Glutamatergic neuron (in vitro differentiated cells): Measurements from ENCODE around the gene RRAS2. TPM values are rescaled to one million over a fixed set of nuclear protein-coding genes. Genes with fewer than 3 reads are reported as not detected.

Experiments used
- DNase-seq: peaks from one replicate; pipeline ENCODE4 v3.0.0; 2022
- H3K27ac Mint-ChIP-seq: one replicate; pipeline ENCODE4 v1.8.0; 2020; ENCODE audit warnings: mild to moderate bottlenecking, mixed read lengths, inconsistent platforms; ENCODE audit not compliant: unreplicated experiment
- H3K27me3 Mint-ChIP-seq: one replicate; pipeline ENCODE4 v1.8.0; 2020; ENCODE audit warnings: mild to moderate bottlenecking, moderate library complexity, mixed read lengths, inconsistent platforms; ENCODE audit not compliant: unreplicated experiment
- H3K36me3 Mint-ChIP-seq: one replicate; pipeline ENCODE4 v1.8.0; 2020; ENCODE audit warnings: mild to moderate bottlenecking, mixed read lengths, inconsistent platforms; ENCODE audit not compliant: unreplicated experiment
- H3K4me1 Mint-ChIP-seq: one replicate; pipeline ENCODE4 v1.8.0; 2020; ENCODE audit warnings: mild to moderate bottlenecking, low read depth, mixed read lengths, inconsistent platforms; ENCODE audit not compliant: unreplicated experiment
- H3K4me3 Mint-ChIP-seq: one replicate; pipeline ENCODE4 v1.8.0; 2020; ENCODE audit warnings: mild to moderate bottlenecking, mixed read lengths, inconsistent platforms; ENCODE audit not compliant: unreplicated experiment
- H3K9me3 Mint-ChIP-seq: one replicate; pipeline ENCODE4 v1.8.0; 2020; ENCODE audit warnings: mild to moderate bottlenecking, moderate library complexity, mixed read lengths, inconsistent platforms; ENCODE audit not compliant: unreplicated experiment
- CTCF ChIP-seq: fragments of 200-600 bp; sonication (generic); IDR thresholded peaks from one replicate; pipeline ENCODE4 v1.5.0; 2021; ENCODE audit not compliant: partially characterized antibody, unreplicated experiment
- total RNA-seq: library from RNA; stranded (reverse); fragmentation: NEBNext Ultra II Directional; extraction: Animal tissue kit (Norgen Biotek cat#: 25700); gene quantifications from one replicate; pipeline ENCODE4 v1.2.1, GENCODE V29; 2021; ENCODE audit not compliant: unreplicated experiment

The RRAS2 gene
- total RNA-seq, 1 donor from 2014 or later, result 20.8 TPM

GRCh38 chr11:14371249-14371648 lies 12.3 kb upstream of the RRAS2 start:
- H3K4me3 Mint-ChIP-seq, result no peak overlapping the region
- no peak overlapping the region for H3K27ac Mint-ChIP-seq
- no peaks in the 10 kb centered on the region for H3K36me3 Mint-ChIP-seq

GRCh38 chr11:14370496-14370895 lies 11.5 kb upstream of the RRAS2 start:
- DNase-seq, result no peak
- H3K27me3 Mint-ChIP-seq, result peaks cover 2% of the 10 kb centered on the region
- no peaks in the 10 kb centered on the region for H3K9me3 Mint-ChIP-seq
- TF ChIP-seq CTCF, result no peak
- peaks cover 9% of the 10 kb centered on the region for H3K4me1 Mint-ChIP-seq
- no peak overlapping the region for H3K27ac Mint-ChIP-seq
- no peak overlapping the region for H3K4me3 Mint-ChIP-seq
- no peaks in the 10 kb centered on the region for H3K36me3 Mint-ChIP-seq

More at GRCh38 chr11:14371249-14371648, 12.3 kb upstream of the RRAS2 start:
- H3K4me1 Mint-ChIP-seq, result peaks cover 9% of the 10 kb centered on the region
- H3K9me3 Mint-ChIP-seq, result no peaks in the 10 kb centered on the region
- DNase-seq, result no peak
- no peak for TF ChIP-seq CTCF
- peaks cover 2% of the 10 kb centered on the region for H3K27me3 Mint-ChIP-seq

GRCh38 chr11:14369598-14369997 lies 10.6 kb upstream of the RRAS2 start:
- no peak for TF ChIP-seq CTCF
- DNase-seq, result no peak
- H3K4me1 Mint-ChIP-seq, result peaks cover 9% of the 10 kb centered on the region

GRCh38 chr11:14366936-14367335 lies 8.0 kb upstream of the RRAS2 start:
- no peak for TF ChIP-seq CTCF
- Mint-ChIP-seq H3K4me3 (no peak overlapping the region), H3K36me3 (no peaks in the 10 kb centered on the region), H3K27me3 (peaks cover 5% of the 10 kb centered on the region), H3K27ac (no peak overlapping the region), H3K9me3 (no peaks in the 10 kb centered on the region), H3K4me1 (peaks cover 9% of the 10 kb centered on the region)
- DNase-seq, result no peak

More at GRCh38 chr11:14369598-14369997, 10.6 kb upstream of the RRAS2 start:
- Mint-ChIP-seq H3K9me3 (no peaks in the 10 kb centered on the region), H3K27ac (peak overlapping the region; percentile 55), H3K4me3 (no peak overlapping the region), H3K36me3 (no peaks in the 10 kb centered on the region), H3K27me3 (peaks cover 2% of the 10 kb centered on the region)

- no peak overlapping the region for H3K27ac Mint-ChIP-seq
- no peaks in the 10 kb centered on the region for H3K36me3 Mint-ChIP-seq
- DNase-seq, result no peak
- peaks cover 7% of the 10 kb centered on the region for H3K4me1 Mint-ChIP-seq
- no peak overlapping the region for H3K4me3 Mint-ChIP-seq
- H3K9me3 Mint-ChIP-seq, result peaks cover 2% of the 10 kb centered on the region
- no peak for TF ChIP-seq CTCF
- peaks cover 11% of the 10 kb centered on the region for H3K27me3 Mint-ChIP-seq
Measured at GRCh38 chr11:14364322-14364721, 5.3 kb upstream of the RRAS2 start.
